HCT116 (cell line): Measurements from ENCODE around the gene TMEM132E. TPM values are rescaled to one million over a fixed set of nuclear protein-coding genes. Genes with fewer than 3 reads are reported as not detected.

ENCODE experiments used
- ATAC-seq: fragments of 200-7000 bp; cut with Tn5 transposase; 2 replicates; pipeline ENCODE4 v1.9.1; 2020; ENCODE audit warnings: mild to moderate bottlenecking, moderate library complexity
- BruUV-seq: library from RNA; stranded (reverse); fragments of 400-500 nt; replicated peaks from 2 replicates; lab custom pipeline; 2021; lab: Mats Ljungman, UMichigan
- CTCF ChIA-PET: fragments of 300-600 bp; sonication (Branson Sonifier 250); formaldehyde crosslinking; loops from one replicate; lab custom pipeline; 2021; ENCODE audit warnings: antibody characterized with exemption; lab: Charles Lee
- POLR2A ChIA-PET: fragments of 300-600, 350-600 bp; sonication (Branson Sonifier 250); formaldehyde crosslinking; loops from one replicate; lab custom pipeline; 2021; ENCODE audit warnings: antibody characterized with exemption; lab: Charles Lee
- RAD21 ChIA-PET, 2 experiments: fragments of 300-600 bp; sonication (Branson Sonifier 250); formaldehyde crosslinking; loops; one replicate each; lab custom pipeline; 2023; ENCODE audit warnings: low total read pairs in 2 of 2; ENCODE audit not compliant: uncharacterized antibody in 2 of 2, unreplicated experiment in 2 of 2, low non-redundant PET in 1 of 2; lab: Charles Lee
- DNase-seq: peaks from one replicate; pipeline ENCODE4 v3.0.0-alpha.2; 2010; ENCODE audit warnings: low read depth, low spot score
- H2AFZ ChIP-seq: fragments of 200-600 bp; shearing (Covaris generic), sonication (generic); 2 replicates; pipeline ENCODE4 v1.6.1; 2017; ENCODE audit warnings: low read depth, mixed run types, mixed read lengths, antibody characterized with exemption, low read length; ENCODE audit not compliant: poor library complexity, severe bottlenecking
- H3K27ac ChIP-seq: 2 replicates; pipeline ENCODE4 v1.5.1; 2012; ENCODE audit warnings: low read depth, low read length
- H3K27me3 ChIP-seq: fragments of 200-600 bp; sonication (generic); 2 replicates; pipeline ENCODE4 v1.6.1; 2016; ENCODE audit warnings: mixed run types, low read length, mixed read lengths; ENCODE audit not compliant: insufficient read depth
- H3K36me3 ChIP-seq, 2 experiments: fragments of 200-500 bp in 1 of 2; fragments of 200-600 bp in 1 of 2; sonication (Bioruptor generic) in 1 of 2; sonication (generic) in 1 of 2; 2 replicates each; pipeline versions ENCODE4 v1.5.1 to v1.6.1; 2014 to 2016; ENCODE audit warnings: low read length in 2 of 2, inconsistent platforms in 1 of 2, mixed read lengths in 1 of 2, mixed run types in 1 of 2; ENCODE audit not compliant: insufficient read depth in 2 of 2, control insufficient read depth in 1 of 2
- H3K4me1 ChIP-seq, 2 experiments: fragments of 200-600 bp in 1 of 2; sonication (generic) in 1 of 2; 2 replicates each; pipeline versions ENCODE4 v1.5.1 to v1.6.1; 2012 to 2017; ENCODE audit warnings: low read length in 2 of 2, inconsistent platforms in 1 of 2, mild to moderate bottlenecking in 1 of 2, mixed read lengths in 1 of 2, mixed run types in 1 of 2, moderate library complexity in 1 of 2; ENCODE audit not compliant: insufficient read depth in 2 of 2, control insufficient read depth in 1 of 2
- H3K4me2 ChIP-seq: fragments of 200-600 bp; sonication (generic); 2 replicates; pipeline ENCODE4 v1.6.1; 2017; ENCODE audit warnings: mixed run types, low read length, mixed read lengths
- H3K4me3 ChIP-seq, 2 experiments: fragments of 200-600 bp in 1 of 2; sonication (generic) in 1 of 2; replicated peaks in 1 of 2; 2 replicates each; pipeline ENCODE4 v1.5.1; 2011 to 2016; ENCODE audit warnings: low read length in 2 of 2, control low read depth in 1 of 2, low read depth in 1 of 2, mild to moderate bottlenecking in 1 of 2, mixed read lengths in 1 of 2, mixed run types in 1 of 2
- H3K79me2 ChIP-seq: fragments of 200-600 bp; sonication (generic); 2 replicates; pipeline ENCODE4 v1.6.1; 2017; ENCODE audit warnings: mild to moderate bottlenecking, mixed run types, low read length, moderate library complexity, mixed read lengths; ENCODE audit not compliant: insufficient read depth
- H3K9ac ChIP-seq: fragments of 200-600 bp; sonication (generic); 2 replicates; pipeline ENCODE4 v1.6.1; 2016; ENCODE audit warnings: low read length, mixed read lengths
- H3K9me2 ChIP-seq: fragments of 200-600 bp; sonication (generic), shearing (Covaris generic); 2 replicates; pipeline ENCODE4 v1.6.1; 2017; ENCODE audit warnings: mixed run types, mild to moderate bottlenecking, moderate library complexity; ENCODE audit not compliant: insufficient read depth
- H3K9me3 ChIP-seq, 2 experiments: fragments of 200-500 bp in 1 of 2; fragments of 200-600 bp in 1 of 2; sonication (Bioruptor generic) in 1 of 2; sonication (generic) in 1 of 2; 2 replicates each; pipeline ENCODE4 v1.6.1; 2014 to 2017; ENCODE audit warnings: low read length in 2 of 2, mixed read lengths in 2 of 2, inconsistent platforms in 1 of 2, low read depth in 1 of 2, mild to moderate bottlenecking in 1 of 2, mixed run types in 1 of 2, moderate library complexity in 1 of 2; ENCODE audit not compliant: control insufficient read depth in 1 of 2, insufficient read depth in 1 of 2
- H4K20me1 ChIP-seq: fragments of 200-600 bp; sonication (generic), shearing (Covaris generic); 2 replicates; pipeline ENCODE4 v1.6.1; 2017; ENCODE audit warnings: mixed run types, mild to moderate bottlenecking, moderate library complexity; ENCODE audit not compliant: insufficient read depth
- CEBPB ChIP-seq: IDR thresholded peaks from 2 replicates; pipeline ENCODE4 v1.6.1; 2012; ENCODE audit warnings: low read depth
- EGR1 ChIP-seq: IDR thresholded peaks from 2 replicates; pipeline ENCODE4 v1.6.1; 2012; ENCODE audit warnings: low read depth
- ELF1 ChIP-seq: IDR thresholded peaks from 2 replicates; pipeline ENCODE4 v1.6.1; 2012; ENCODE audit warnings: low read depth, borderline replicate concordance
- EZH2 ChIP-seq: fragments of 200-600 bp; sonication (generic); IDR thresholded peaks from 2 replicates; pipeline ENCODE4 v1.6.1; 2017; ENCODE audit warnings: antibody characterized with exemption, mixed run types
- EZH2phosphoT487 ChIP-seq: fragments of 200-600 bp; IDR thresholded peaks from 2 replicates; pipeline ENCODE4 v1.6.1; 2018; ENCODE audit warnings: antibody characterized with exemption, borderline replicate concordance
- FOSL1 ChIP-seq: IDR thresholded peaks from 2 replicates; pipeline ENCODE4 v1.6.1; 2012; ENCODE audit warnings: low read depth
- JUND ChIP-seq: IDR thresholded peaks from 2 replicates; pipeline ENCODE4 v1.6.1; 2012
- MAX ChIP-seq: IDR thresholded peaks from 2 replicates; pipeline ENCODE4 v1.6.1; 2012
- POLR2A ChIP-seq: IDR thresholded peaks from 2 replicates; pipeline ENCODE4 v1.7.0; 2011; ENCODE audit warnings: borderline replicate concordance; ENCODE audit not compliant: insufficient read depth, insufficient read length; ENCODE audit errors: extremely low read depth
- POLR2AphosphoS5 ChIP-seq: IDR thresholded peaks from 2 replicates; pipeline ENCODE4 v1.6.1; 2011; ENCODE audit warnings: mild to moderate bottlenecking, low read depth, low read length, moderate library complexity
- REST ChIP-seq: IDR thresholded peaks from 2 replicates; pipeline ENCODE4 v1.6.1; 2012; ENCODE audit warnings: low read depth
- SIN3A ChIP-seq: IDR thresholded peaks from 2 replicates; pipeline ENCODE4 v1.6.1; 2012; ENCODE audit warnings: low read depth
- SP1 ChIP-seq: IDR thresholded peaks from 2 replicates; pipeline ENCODE4 v1.6.1; 2012; ENCODE audit warnings: low read depth
- YY1 ChIP-seq: IDR thresholded peaks from 2 replicates; pipeline ENCODE4 v1.6.1; 2011; ENCODE audit warnings: low read length, low read depth, moderate library complexity, mild to moderate bottlenecking; ENCODE audit not compliant: insufficient replicate concordance; ENCODE audit errors: extremely low read depth
- ZBTB33 ChIP-seq: IDR thresholded peaks from 2 replicates; pipeline ENCODE4 v1.6.1; 2011; ENCODE audit warnings: mild to moderate bottlenecking, low read length, moderate library complexity; ENCODE audit not compliant: insufficient replicate concordance; ENCODE audit errors: extremely low read depth
- ZFX ChIP-seq: fragments of 450-650 bp; IDR thresholded peaks from 2 replicates; pipeline ENCODE4 v1.6.1; 2017
- ZNF274 ChIP-seq: fragments of 200-500 bp; sonication (Bioruptor generic); IDR thresholded peaks from 2 replicates; pipeline ENCODE4 v1.6.1; 2014; ENCODE audit warnings: mild to moderate bottlenecking, low read depth, low read length, inconsistent platforms
- intact Hi-C: fragments of 100-400 bp; cut with micrococcal nuclease; formaldehyde crosslinking; loops from 2 replicates; pipeline ENCODE4 v1.10.0; 2022
- total RNA-seq: library from RNA; stranded (reverse); gene quantifications from one replicate; pipeline ENCODE4 v1.2.1, GENCODE V29; 2021; ENCODE audit not compliant: unreplicated experiment
- TF ChIP-seq, protein P1 (sequence below), 3 experiments: fragments of 200-600 bp in 1 of 3; sonication (generic) in 1 of 3; IDR thresholded peaks in 2 of 3; conservative IDR thresholded peaks in 1 of 3; 2 replicates each; pipeline ENCODE4 v1.5.1; 2012 to 2017; ENCODE audit warnings: low read depth in 2 of 3, low read length in 2 of 3, antibody characterized with exemption in 1 of 3, borderline replicate concordance in 1 of 3, control low read depth in 1 of 3, mild to moderate bottlenecking in 1 of 3, mixed read lengths in 1 of 3, mixed run types in 1 of 3, moderate library complexity in 1 of 3; ENCODE audit not compliant: insufficient read depth in 1 of 3
- TF ChIP-seq, protein P2 (sequence below): IDR thresholded peaks from 2 replicates; pipeline ENCODE4 v1.6.1; 2012

TMEM132E gene
- total RNA-seq, 1 experiment from 2014 or later, result not detected

DNA sequence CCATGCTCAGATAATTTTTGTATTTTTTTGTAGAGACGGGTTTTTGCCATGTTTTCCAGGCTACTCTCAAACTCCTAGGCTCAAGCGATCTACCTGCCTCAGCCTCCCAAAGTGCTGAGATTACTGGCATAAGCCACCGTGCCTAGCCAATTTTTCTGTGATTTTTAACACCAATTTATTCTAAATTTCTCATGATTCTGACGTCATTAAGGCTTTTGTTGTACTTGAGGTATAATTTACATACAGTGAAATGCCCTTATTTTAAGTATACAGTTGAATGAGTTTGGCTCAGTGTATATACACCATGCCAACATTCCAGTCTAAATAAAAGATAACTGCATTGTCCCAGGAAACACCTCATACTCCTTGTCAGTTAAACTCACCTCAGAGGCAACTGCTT is 77.4 kb downstream of the TMEM132E start:
- H4K20me1 ChIP-seq, result no peaks in the 10 kb centered on the region
- TF ChIP-seq JUND (no peak), POLR2A (no peak), ZFX (no peak), SIN3A (no peak), ZNF274 (no peak), FOSL1 (no peak), ELF1 (no peak), MAX (no peak), EZH2 (no peak), CEBPB (no peak), YY1 (no peak), EZH2phosphoT487 (no peak), EGR1 (no peak), POLR2AphosphoS5 (no peak), SP1 (no peak), REST (no peak), ZBTB33 (no peak)
- TF ChIP-seq, protein P1, sequence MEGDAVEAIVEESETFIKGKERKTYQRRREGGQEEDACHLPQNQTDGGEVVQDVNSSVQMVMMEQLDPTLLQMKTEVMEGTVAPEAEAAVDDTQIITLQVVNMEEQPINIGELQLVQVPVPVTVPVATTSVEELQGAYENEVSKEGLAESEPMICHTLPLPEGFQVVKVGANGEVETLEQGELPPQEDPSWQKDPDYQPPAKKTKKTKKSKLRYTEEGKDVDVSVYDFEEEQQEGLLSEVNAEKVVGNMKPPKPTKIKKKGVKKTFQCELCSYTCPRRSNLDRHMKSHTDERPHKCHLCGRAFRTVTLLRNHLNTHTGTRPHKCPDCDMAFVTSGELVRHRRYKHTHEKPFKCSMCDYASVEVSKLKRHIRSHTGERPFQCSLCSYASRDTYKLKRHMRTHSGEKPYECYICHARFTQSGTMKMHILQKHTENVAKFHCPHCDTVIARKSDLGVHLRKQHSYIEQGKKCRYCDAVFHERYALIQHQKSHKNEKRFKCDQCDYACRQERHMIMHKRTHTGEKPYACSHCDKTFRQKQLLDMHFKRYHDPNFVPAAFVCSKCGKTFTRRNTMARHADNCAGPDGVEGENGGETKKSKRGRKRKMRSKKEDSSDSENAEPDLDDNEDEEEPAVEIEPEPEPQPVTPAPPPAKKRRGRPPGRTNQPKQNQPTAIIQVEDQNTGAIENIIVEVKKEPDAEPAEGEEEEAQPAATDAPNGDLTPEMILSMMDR (IDR thresholded peaks at IDR 0.05 in 2 of 3, conservative IDR thresholded peaks at IDR 0.05 in 1 of 3; ENCODE audit: borderline replicate concordance in 1 of 3, insufficient read depth in 1 of 3, low read depth in 2 of 3, low read length in 2 of 3), result no peak
- TF ChIP-seq, protein P2, sequence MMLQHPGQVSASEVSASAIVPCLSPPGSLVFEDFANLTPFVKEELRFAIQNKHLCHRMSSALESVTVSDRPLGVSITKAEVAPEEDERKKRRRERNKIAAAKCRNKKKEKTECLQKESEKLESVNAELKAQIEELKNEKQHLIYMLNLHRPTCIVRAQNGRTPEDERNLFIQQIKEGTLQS, result no peak
- ChIA-PET POLR2A (no interaction called here), CTCF (no interaction called here), RAD21 (no interaction called here)
- no TSS peak for BruUV-seq
- no peak overlapping the region for H3K4me3 ChIP-seq
- DNase-seq, result no peak
- H3K9me3 ChIP-seq, result no peaks in the 10 kb centered on the region
- intact Hi-C loops, result no loop called here
- peaks cover 32% of the 10 kb centered on the region for H3K27me3 ChIP-seq
- H2AFZ ChIP-seq, result no peak overlapping the region
- H3K36me3 ChIP-seq, result no peaks in the 10 kb centered on the region
- H3K9me2 ChIP-seq, result no peaks in the 10 kb centered on the region
- no peak overlapping the region for H3K27ac ChIP-seq
- no peak overlapping the region for H3K4me2 ChIP-seq
- H3K9ac ChIP-seq, result no peak overlapping the region
- no peaks in the 10 kb centered on the region for H3K4me1 ChIP-seq
- no peak for ATAC-seq
- H3K79me2 ChIP-seq, result no peaks in the 10 kb centered on the region
